Neutrophil (primary cell): ENCODE measurements around the gene TUBGCP6.

Experiments
- H3K27ac ChIP-seq: fragments of 200-600 bp; sonication (generic); 2 replicates; pipeline ENCODE4 v1.5.1; 2016; ENCODE audit warnings: mild to moderate bottlenecking, moderate library complexity
- H3K27me3 ChIP-seq: fragments of 200-600 bp; sonication (generic); 2 replicates; pipeline ENCODE4 v1.6.0; 2016; ENCODE audit warnings: mild to moderate bottlenecking
- H3K36me3 ChIP-seq: fragments of 200-600 bp; sonication (generic); 2 replicates; pipeline ENCODE4 v1.5.1; 2017
- H3K4me1 ChIP-seq, 2 experiments: fragments of 200-600 bp in 1 of 2; sonication (generic) in 1 of 2; 1 replicate in 1 of 2; 2 replicates in 1 of 2; pipeline versions ENCODE4 v1.5.1 to v1.6.1; 2013 to 2016; ENCODE audit warnings: low read depth in 1 of 2, low read length in 1 of 2, mild to moderate bottlenecking in 1 of 2, moderate library complexity in 1 of 2; ENCODE audit not compliant: control insufficient read depth in 1 of 2, insufficient read depth in 1 of 2
- H3K4me3 ChIP-seq, 2 experiments: fragments of 200-600 bp in 1 of 2; sonication (generic) in 1 of 2; 1 replicate in 1 of 2; 2 replicates in 1 of 2; pipeline ENCODE4 v1.5.1; 2013 to 2016; ENCODE audit warnings: low read depth in 1 of 2, low read length in 1 of 2, mild to moderate bottlenecking in 1 of 2, moderate library complexity in 1 of 2
- H3K9me3 ChIP-seq: fragments of 200-600 bp; sonication (generic); 2 replicates; pipeline ENCODE4 v1.5.1; 2016
- TF ChIP-seq, protein P1 (sequence below): fragments of 200-600 bp; sonication (generic); IDR thresholded peaks from 2 replicates; pipeline ENCODE4 v1.5.1; 2016; ENCODE audit warnings: antibody characterized with exemption

TUBGCP6 gene

DNA sequence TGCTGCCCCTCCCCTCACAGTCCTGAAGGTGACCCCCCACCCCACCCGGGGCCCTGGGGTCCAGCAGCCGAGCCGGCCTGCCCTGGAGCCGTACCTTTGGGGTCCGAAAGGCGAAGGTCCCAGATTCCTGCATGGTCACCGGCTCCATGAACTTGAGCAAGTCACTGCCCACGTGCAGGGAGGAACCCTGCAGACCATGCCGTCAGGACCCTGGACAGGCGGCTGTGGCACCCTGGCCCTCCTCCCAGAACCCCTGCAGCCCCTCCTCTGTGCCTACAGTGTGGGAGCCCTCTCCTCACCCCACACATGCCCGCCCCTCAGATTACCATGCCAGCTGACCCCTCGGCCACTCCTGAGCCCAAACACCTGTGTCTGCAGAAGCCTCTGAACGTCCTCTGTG is 39.7 kb upstream of the TUBGCP6 start:
- H3K36me3 ChIP-seq: no peaks in the 10 kb centered on the region

DNA sequence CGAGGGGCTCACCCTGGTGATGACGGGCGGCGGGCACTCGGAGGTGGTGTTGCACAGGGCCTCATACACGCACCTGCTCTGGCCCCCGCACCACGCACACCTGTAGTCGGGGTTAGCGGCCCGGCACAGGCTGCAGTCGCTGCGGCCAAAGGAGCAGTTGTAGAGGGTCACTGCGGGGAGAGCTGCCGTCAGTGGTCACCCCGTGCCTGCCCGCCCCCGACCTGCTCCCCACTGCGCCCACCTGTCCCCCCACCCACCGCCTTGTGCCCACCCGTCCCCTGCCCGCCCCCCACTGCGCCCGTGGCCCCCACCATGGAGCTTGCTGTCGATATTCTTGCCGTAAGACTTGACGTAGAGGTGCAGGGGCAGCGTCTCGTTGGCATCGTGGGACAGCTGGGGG is 39.0 kb upstream of the TUBGCP6 start:
- H3K4me1 ChIP-seq: no peaks in the 10 kb centered on the region
- no peaks in the 10 kb centered on the region for H3K27me3 ChIP-seq
- H3K27ac ChIP-seq: no peak overlapping the region
- H3K4me3 ChIP-seq: no peak overlapping the region
- TF ChIP-seq, protein P1, sequence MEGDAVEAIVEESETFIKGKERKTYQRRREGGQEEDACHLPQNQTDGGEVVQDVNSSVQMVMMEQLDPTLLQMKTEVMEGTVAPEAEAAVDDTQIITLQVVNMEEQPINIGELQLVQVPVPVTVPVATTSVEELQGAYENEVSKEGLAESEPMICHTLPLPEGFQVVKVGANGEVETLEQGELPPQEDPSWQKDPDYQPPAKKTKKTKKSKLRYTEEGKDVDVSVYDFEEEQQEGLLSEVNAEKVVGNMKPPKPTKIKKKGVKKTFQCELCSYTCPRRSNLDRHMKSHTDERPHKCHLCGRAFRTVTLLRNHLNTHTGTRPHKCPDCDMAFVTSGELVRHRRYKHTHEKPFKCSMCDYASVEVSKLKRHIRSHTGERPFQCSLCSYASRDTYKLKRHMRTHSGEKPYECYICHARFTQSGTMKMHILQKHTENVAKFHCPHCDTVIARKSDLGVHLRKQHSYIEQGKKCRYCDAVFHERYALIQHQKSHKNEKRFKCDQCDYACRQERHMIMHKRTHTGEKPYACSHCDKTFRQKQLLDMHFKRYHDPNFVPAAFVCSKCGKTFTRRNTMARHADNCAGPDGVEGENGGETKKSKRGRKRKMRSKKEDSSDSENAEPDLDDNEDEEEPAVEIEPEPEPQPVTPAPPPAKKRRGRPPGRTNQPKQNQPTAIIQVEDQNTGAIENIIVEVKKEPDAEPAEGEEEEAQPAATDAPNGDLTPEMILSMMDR: no peak
- H3K36me3 ChIP-seq: no peaks in the 10 kb centered on the region
- H3K9me3 ChIP-seq: no peaks in the 10 kb centered on the region

More for the DNA sequence above, 39.7 kb upstream of the TUBGCP6 start:
- TF ChIP-seq, protein P1: no peak
- Histone ChIP-seq H3K9me3 (no peaks in the 10 kb centered on the region), H3K4me1 (no peaks in the 10 kb centered on the region), H3K27me3 (no peaks in the 10 kb centered on the region), H3K27ac (no peak overlapping the region), H3K4me3 (no peak overlapping the region)

DNA sequence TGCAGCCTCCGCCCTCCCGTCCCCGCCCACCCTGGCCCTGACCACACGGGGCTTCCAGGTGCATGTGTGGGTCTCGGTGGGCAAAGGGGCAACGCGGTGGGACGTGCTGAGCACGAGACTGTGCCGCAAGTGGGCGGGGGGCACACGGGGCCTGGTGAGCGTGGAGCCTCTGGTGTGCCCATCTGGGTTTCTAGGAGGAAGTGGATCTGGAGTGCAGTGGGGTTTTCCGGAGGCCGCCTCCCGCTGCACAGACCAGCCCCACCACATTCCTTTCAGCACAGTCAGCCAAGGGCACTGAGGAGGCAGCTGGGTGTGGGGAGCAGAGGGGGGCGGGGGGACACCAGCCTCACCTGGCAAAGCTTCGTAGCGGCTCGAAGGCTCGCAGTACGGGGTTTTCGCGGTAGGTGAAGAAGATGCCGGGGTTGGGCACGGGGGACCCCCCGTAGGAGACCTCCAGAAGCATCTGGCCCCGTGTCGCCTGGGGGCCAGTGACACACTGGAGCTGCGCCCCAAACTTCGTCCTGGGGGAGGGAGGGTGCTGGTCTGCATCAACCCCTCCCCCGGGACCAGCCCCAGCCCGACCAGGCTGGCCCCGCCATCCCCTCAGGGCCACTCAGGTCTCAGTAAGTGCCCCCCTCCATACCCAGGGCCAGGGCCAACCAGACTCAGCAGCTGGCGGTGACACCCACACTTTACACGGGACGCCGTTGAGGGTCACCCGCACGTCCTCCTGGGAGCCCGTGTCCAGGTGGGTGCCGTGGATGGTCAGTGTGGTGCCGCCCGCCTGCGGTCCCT is 37.7 kb upstream of the TUBGCP6 start:
- Histone ChIP-seq H3K27me3 (no peaks in the 10 kb centered on the region), H3K36me3 (no peaks in the 10 kb centered on the region), H3K4me1 (no peaks in the 10 kb centered on the region), H3K4me3 (no peak overlapping the region), H3K9me3 (no peaks in the 10 kb centered on the region), H3K27ac (no peak overlapping the region)
- TF ChIP-seq, protein P1: no peak

DNA sequence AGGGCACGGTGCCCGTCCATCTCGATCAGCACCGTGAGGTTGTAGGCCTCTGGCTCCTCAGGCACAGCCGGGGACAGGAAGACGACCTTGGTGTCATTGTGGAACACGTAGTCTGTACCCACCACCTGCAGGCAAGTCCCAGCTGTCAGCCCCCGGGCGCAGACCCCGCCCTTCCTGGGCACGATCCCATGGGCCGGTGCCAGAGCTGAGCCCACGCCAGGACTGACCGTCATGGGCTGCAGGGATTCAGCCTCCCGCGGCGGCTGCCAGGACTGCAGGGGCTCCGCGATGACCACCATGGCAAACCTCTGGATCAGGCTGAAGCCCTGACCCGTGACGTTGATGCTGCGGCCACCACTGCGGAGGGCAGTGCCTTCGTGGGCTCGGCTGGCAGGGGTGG is 37.1 kb upstream of the TUBGCP6 start:
- Histone ChIP-seq H3K9me3 (no peaks in the 10 kb centered on the region), H3K36me3 (no peaks in the 10 kb centered on the region), H3K27ac (no peak overlapping the region), H3K4me3 (no peak overlapping the region), H3K27me3 (no peaks in the 10 kb centered on the region), H3K4me1 (no peaks in the 10 kb centered on the region)
- TF ChIP-seq, protein P1: no peak

DNA sequence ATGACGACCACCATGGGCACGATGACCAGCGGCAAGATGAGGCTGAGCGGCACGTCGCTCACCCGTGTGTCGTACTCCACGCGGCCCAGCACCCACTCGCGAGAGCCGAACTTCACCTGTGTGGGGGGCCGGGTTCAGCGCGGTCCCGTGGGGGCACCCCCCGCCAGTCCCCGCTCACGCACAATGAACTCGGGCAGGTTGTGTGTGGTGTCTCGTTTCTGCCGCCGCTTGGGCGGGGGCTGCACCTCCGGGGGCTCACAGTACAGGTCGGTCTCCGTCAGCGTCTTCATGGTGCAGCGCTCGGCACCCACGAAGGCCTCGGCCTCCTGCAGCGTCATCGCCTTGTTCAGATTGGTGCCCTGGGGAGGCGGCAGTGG is 36.5 kb upstream of the TUBGCP6 start:
- TF ChIP-seq, protein P1: no peak
- no peaks in the 10 kb centered on the region for H3K9me3 ChIP-seq
- H3K4me3 ChIP-seq: no peak overlapping the region
- H3K27me3 ChIP-seq: no peaks in the 10 kb centered on the region
- H3K27ac ChIP-seq: no peak overlapping the region
- H3K4me1 ChIP-seq: no peaks in the 10 kb centered on the region
- H3K36me3 ChIP-seq: no peaks in the 10 kb centered on the region
